PC-3 (cell line): Measurements from ENCODE around the gene TSC22D2. TPM values are rescaled to one million over a fixed set of nuclear protein-coding genes. Genes with fewer than 3 reads are reported as not detected.

Experiments
- ATAC-seq: fragments of 200-7000 bp; cut with Tn5 transposase; 2 replicates; pipeline ENCODE4 v1.9.1; 2020; ENCODE audit warnings: mild to moderate bottlenecking, moderate library complexity
- BruUV-seq: library from RNA; stranded (reverse); fragments of 400-500 nt; replicated peaks from 2 replicates; lab custom pipeline; 2021; lab: Mats Ljungman, UMichigan
- CTCF ChIA-PET: fragments of 300-600 bp; sonication (Branson Sonifier 250); formaldehyde crosslinking; loops from one replicate; lab custom pipeline; 2022; ENCODE audit warnings: antibody characterized with exemption; lab: Charles Lee
- POLR2A ChIA-PET: fragments of 300-600 bp; sonication (Branson Sonifier 250); formaldehyde crosslinking; loops from one replicate; lab custom pipeline; 2022; ENCODE audit warnings: antibody characterized with exemption; ENCODE audit not compliant: unreplicated experiment; lab: Charles Lee
- DNase-seq: peaks from one replicate; pipeline ENCODE4 v3.0.0-alpha.2; 2015
- H2AFZ ChIP-seq: fragments of 300-600 bp; sonication (generic); 2 replicates; pipeline ENCODE4 v1.6.0; 2016; ENCODE audit warnings: antibody characterized with exemption, low read length
- H3F3A ChIP-seq: fragments of 300-600 bp; sonication (generic); one replicate; pipeline ENCODE4 v1.6.0; 2017; ENCODE audit warnings: antibody characterized with exemption, low read length, control low read depth, mild to moderate bottlenecking; ENCODE audit not compliant: unreplicated experiment
- H3K27ac ChIP-seq: fragments of 300-600 bp; sonication (generic); 2 replicates; pipeline ENCODE4 v1.5.1; 2016; ENCODE audit warnings: mild to moderate bottlenecking, low read length
- H3K27me3 ChIP-seq: fragments of 300-600 bp; sonication (generic); 2 replicates; pipeline ENCODE4 v1.6.1; 2016; ENCODE audit warnings: low read length, mixed read lengths
- H3K36me3 ChIP-seq: fragments of 300-600 bp; sonication (generic); 2 replicates; pipeline ENCODE4 v1.6.1; 2016; ENCODE audit warnings: low read depth, mixed run types, low read length, mixed read lengths
- H3K4me1 ChIP-seq: fragments of 300-600 bp; sonication (generic); 2 replicates; pipeline ENCODE4 v1.5.1; 2016; ENCODE audit warnings: low read length; ENCODE audit not compliant: insufficient read depth
- H3K4me2 ChIP-seq: fragments of 300-600 bp; sonication (generic); 2 replicates; pipeline ENCODE4 v1.6.0; 2016; ENCODE audit warnings: low read length
- H3K4me3 ChIP-seq: fragments of 300-600 bp; sonication (generic); 2 replicates; pipeline ENCODE4 v1.5.1; 2016; ENCODE audit warnings: mild to moderate bottlenecking, low read length, mixed read lengths
- H3K79me2 ChIP-seq: fragments of 300-600 bp; sonication (generic); 2 replicates; pipeline ENCODE4 v1.6.1; 2017; ENCODE audit warnings: low read length, mixed read lengths
- H3K9ac ChIP-seq: fragments of 300-600 bp; sonication (generic); 2 replicates; pipeline ENCODE4 v1.6.0; 2016; ENCODE audit warnings: mild to moderate bottlenecking, low read length
- H3K9me2 ChIP-seq: fragments of 300-600 bp; sonication (generic); replicated peaks from 2 replicates; pipeline ENCODE4 v1.6.1; 2016; ENCODE audit warnings: mixed run types, low read length, mixed read lengths
- H3K9me3 ChIP-seq: fragments of 300-600 bp; sonication (generic); 2 replicates; pipeline ENCODE4 v1.6.1; 2016; ENCODE audit warnings: low read length, mixed read lengths
- H4K20me1 ChIP-seq: fragments of 300-600 bp; sonication (generic); 2 replicates; pipeline ENCODE4 v1.6.1; 2016; ENCODE audit warnings: low read length, mixed read lengths
- CTCF ChIP-seq: fragments of 300-600 bp; sonication (generic); conservative IDR thresholded peaks from 2 replicates; pipeline ENCODE4 v1.5.1; 2017; ENCODE audit warnings: antibody characterized with exemption, low read depth, mild to moderate bottlenecking, low read length
- EZH2 ChIP-seq: fragments of 300-600 bp; sonication (generic); IDR thresholded peaks from one replicate; pipeline ENCODE4 v1.6.1; 2017; ENCODE audit warnings: antibody characterized with exemption, mild to moderate bottlenecking, low read length; ENCODE audit not compliant: unreplicated experiment
- EZH2phosphoT487 ChIP-seq: fragments of 300-600 bp; sonication (generic); IDR thresholded peaks from 2 replicates; pipeline ENCODE4 v1.6.1; 2018; ENCODE audit warnings: mild to moderate bottlenecking, antibody characterized with exemption, low read length, borderline replicate concordance
- intact Hi-C: fragments of 100-400 bp; cut with micrococcal nuclease; formaldehyde crosslinking; loops from 2 replicates; pipeline ENCODE4 v1.9.0; 2023
- total RNA-seq: library from RNA; depleted of rRNA; stranded (reverse); fragments of >200 nt; gene quantifications from 2 replicates; pipeline ENCODE4 v1.2.3, GENCODE V29; 2014

TSC22D2 gene
- total RNA-seq, 1 experiment from 2014 or later = 9.6 TPM

- intact Hi-C loops = loop anchor here (1.0 to 5.0 kb wide), 3 partner anchors 23 to 404 kb away; no protein-coding TSS in a partner anchor
- peaks cover 11% of the 10 kb centered on the region for H3K79me2 ChIP-seq
- no peak for TF ChIP-seq EZH2phosphoT487
- TF ChIP-seq CTCF = no peak
- TF ChIP-seq EZH2 = no peak
- peak overlapping the region; percentile 63 for H3K4me3 ChIP-seq
- no peaks in the 10 kb centered on the region for H3K9me3 ChIP-seq
- no peaks in the 10 kb centered on the region for H3K27me3 ChIP-seq
- no TSS peak for BruUV-seq
- ChIA-PET POLR2A (interaction anchor here (0.6 kb wide), 1 partner anchor 72 kb away, joined by 3 read pairs; no protein-coding TSS in a partner anchor), CTCF (no interaction called here)
- H3F3A ChIP-seq = peaks cover 13% of the 10 kb centered on the region
- peak overlapping the region; percentile 84 for H3K27ac ChIP-seq
- no peak overlapping the region for H2AFZ ChIP-seq
- H4K20me1 ChIP-seq = no peaks in the 10 kb centered on the region
- no peak for ATAC-seq
- H3K4me1 ChIP-seq = peaks cover 47% of the 10 kb centered on the region
- H3K9me2 ChIP-seq = no peaks in the 10 kb centered on the region
- H3K9ac ChIP-seq = peak overlapping the region; percentile 50
- H3K36me3 ChIP-seq = no peaks in the 10 kb centered on the region
- no peak for DNase-seq
- peak overlapping the region; percentile 87 for H3K4me2 ChIP-seq
Observed at GRCh38 chr3:150370999-150371398, 37.1 kb upstream of the TSC22D2 start.

GRCh38 chr3:150371741-150372254 lies 36.3 kb upstream of the TSC22D2 start:
- Histone ChIP-seq H3K4me2 (peak overlapping the region; percentile 87), H3K27ac (peak overlapping the region; percentile 84), H3K36me3 (no peaks in the 10 kb centered on the region), H3K9me3 (no peaks in the 10 kb centered on the region), H2AFZ (peak overlapping the region; percentile 73), H3K4me1 (peaks cover 49% of the 10 kb centered on the region), H3K79me2 (peaks cover 11% of the 10 kb centered on the region), H3K9me2 (no peaks in the 10 kb centered on the region), H3K9ac (peak overlapping the region; percentile 50), H3F3A (peaks cover 13% of the 10 kb centered on the region), H4K20me1 (no peaks in the 10 kb centered on the region), H3K4me3 (peak overlapping the region; percentile 63), H3K27me3 (no peaks in the 10 kb centered on the region)
- DNase-seq = peak; percentile 100
- intact Hi-C loops = loop anchor here (1.0 to 5.0 kb wide), 6 partner anchors 36 to 405 kb away; no protein-coding TSS in a partner anchor
- TF ChIP-seq EZH2phosphoT487 (no peak), CTCF (no peak), EZH2 (no peak)
- POLR2A ChIA-PET = interaction anchor here (0.6 to 1.0 kb wide), 2 partner anchors 98 to 138 kb away, joined by 3 to 7 read pairs; no protein-coding TSS in a partner anchor
- CTCF ChIA-PET = interaction anchor here (0.7 kb wide), 1 partner anchor 43 kb away, joined by 4 read pairs; no protein-coding TSS in a partner anchor
- no TSS peak for BruUV-seq
- peak; percentile 69 for ATAC-seq

- H3K4me1 ChIP-seq = peaks cover 49% of the 10 kb centered on the region
- DNase-seq (no peak), ATAC-seq (peak; percentile 0)
- POLR2A ChIA-PET = interaction anchor here (0.6 to 1.0 kb wide), 2 partner anchors 97 to 139 kb away, joined by 3 to 7 read pairs; no protein-coding TSS in a partner anchor
- H3K79me2 ChIP-seq = peaks cover 11% of the 10 kb centered on the region
- peak overlapping the region; percentile 44 for H3K9ac ChIP-seq
- H3K36me3 ChIP-seq = no peaks in the 10 kb centered on the region
- H2AFZ ChIP-seq = no peak overlapping the region
- no peaks in the 10 kb centered on the region for H3K9me3 ChIP-seq
- no peak for TF ChIP-seq EZH2phosphoT487
- TF ChIP-seq CTCF = no peak
- no peak for TF ChIP-seq EZH2
- peak overlapping the region; percentile 63 for H3K4me3 ChIP-seq
- H4K20me1 ChIP-seq = no peaks in the 10 kb centered on the region
- peak overlapping the region; percentile 87 for H3K4me2 ChIP-seq
- BruUV-seq = TSS peak; percentile 37
- no peaks in the 10 kb centered on the region for H3K27me3 ChIP-seq
- no peaks in the 10 kb centered on the region for H3K9me2 ChIP-seq
- H3K27ac ChIP-seq = peak overlapping the region; percentile 84
- H3F3A ChIP-seq = peaks cover 13% of the 10 kb centered on the region
- intact Hi-C loops = loop anchor here (1.0 to 5.0 kb wide), 5 partner anchors 35 to 135 kb away; no protein-coding TSS in a partner anchor
- CTCF ChIA-PET = interaction anchor here (0.6 to 0.7 kb wide), 2 partner anchors 43 to 906 kb away, joined by 3 to 4 read pairs; no protein-coding TSS in a partner anchor
Observed at GRCh38 chr3:150372320-150372719, 35.8 kb upstream of the TSC22D2 start.
